GM12872 (cell line): ENCODE results near the gene CACYBP.

Source experiments
- TF ChIP-seq, protein P1 (sequence below): IDR thresholded peaks from 3 replicates; pipeline ENCODE4 v1.5.1; 2011; ENCODE audit warnings: low read depth, mild to moderate bottlenecking, low read length, moderate library complexity; ENCODE audit not compliant: insufficient read depth

CACYBP gene

DNA sequence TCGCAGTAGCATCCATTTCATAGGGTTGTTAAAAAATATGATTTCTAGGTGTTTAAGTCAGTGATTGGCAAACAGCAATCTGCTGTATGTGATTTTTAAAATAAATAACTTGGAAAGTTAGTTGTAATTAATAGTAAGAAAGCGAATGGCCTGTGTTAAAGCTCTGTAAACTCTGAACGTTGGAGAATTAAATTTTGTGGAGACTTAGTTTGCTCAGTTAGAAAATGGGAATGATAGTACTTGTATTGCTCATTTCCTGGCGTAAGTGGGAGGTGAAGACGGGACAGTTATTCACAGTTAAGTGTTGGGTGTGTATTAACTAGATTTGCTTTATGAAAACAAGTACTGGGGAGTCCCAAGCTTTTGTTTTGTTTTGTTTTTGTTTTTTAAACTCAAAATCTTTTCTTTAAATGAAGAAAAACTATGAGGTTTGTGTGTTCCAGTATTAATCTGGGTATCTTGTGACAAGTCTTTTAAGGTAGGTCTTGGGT, 995 bp downstream of the CACYBP start:
- TF ChIP-seq, protein P1, sequence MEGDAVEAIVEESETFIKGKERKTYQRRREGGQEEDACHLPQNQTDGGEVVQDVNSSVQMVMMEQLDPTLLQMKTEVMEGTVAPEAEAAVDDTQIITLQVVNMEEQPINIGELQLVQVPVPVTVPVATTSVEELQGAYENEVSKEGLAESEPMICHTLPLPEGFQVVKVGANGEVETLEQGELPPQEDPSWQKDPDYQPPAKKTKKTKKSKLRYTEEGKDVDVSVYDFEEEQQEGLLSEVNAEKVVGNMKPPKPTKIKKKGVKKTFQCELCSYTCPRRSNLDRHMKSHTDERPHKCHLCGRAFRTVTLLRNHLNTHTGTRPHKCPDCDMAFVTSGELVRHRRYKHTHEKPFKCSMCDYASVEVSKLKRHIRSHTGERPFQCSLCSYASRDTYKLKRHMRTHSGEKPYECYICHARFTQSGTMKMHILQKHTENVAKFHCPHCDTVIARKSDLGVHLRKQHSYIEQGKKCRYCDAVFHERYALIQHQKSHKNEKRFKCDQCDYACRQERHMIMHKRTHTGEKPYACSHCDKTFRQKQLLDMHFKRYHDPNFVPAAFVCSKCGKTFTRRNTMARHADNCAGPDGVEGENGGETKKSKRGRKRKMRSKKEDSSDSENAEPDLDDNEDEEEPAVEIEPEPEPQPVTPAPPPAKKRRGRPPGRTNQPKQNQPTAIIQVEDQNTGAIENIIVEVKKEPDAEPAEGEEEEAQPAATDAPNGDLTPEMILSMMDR: no peak

DNA sequence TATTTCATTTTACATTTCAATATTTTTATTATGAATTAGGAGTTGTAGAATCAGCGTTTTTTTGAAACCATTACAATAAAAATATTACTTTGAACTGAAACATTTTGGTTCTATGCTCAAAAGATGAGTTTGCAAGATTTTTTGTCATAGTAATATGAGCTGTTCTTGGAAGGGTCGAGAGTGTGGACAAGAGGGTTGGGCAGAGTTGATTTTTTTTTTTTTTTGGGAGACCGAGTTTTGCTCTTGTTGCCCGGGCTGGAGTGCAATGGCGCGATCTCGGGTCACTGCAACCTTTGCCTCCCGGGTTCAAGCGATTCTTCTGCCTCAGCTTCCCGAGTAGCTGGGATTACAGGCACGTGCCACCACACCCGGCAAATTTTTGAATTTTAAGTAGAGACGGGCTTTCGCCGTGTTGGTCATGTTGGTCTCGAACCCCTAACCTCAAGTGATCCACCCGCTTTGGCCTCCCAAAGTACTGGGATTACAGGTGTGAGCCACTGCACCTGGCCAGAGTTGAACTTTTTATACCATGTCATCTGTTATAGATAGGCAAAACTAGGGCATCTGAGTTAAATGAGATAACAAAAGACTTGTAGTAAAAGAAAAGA, 3.3 kb downstream of the CACYBP start:
- TF ChIP-seq, protein P1: no peak

DNA sequence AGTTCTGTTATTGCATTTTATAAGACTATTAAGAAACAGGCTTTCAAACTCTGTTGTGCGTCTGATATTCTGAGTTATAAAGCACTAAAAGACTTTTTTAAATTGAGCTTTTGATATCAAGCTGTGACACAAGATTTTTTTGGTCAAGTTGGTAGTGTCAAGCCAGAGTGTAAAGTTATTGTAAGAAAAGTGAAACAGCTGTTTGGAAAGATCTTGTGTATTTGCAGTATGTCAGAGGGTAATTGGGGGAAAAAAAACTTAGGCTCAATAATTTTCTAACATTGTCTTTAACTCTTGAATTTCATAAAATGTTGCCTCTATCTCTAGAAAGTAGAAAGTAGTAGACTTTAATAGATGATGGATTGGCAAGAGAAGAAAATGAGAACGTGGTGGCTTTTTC, 3.8 kb downstream of the CACYBP start:
- TF ChIP-seq, protein P1: no peak

DNA sequence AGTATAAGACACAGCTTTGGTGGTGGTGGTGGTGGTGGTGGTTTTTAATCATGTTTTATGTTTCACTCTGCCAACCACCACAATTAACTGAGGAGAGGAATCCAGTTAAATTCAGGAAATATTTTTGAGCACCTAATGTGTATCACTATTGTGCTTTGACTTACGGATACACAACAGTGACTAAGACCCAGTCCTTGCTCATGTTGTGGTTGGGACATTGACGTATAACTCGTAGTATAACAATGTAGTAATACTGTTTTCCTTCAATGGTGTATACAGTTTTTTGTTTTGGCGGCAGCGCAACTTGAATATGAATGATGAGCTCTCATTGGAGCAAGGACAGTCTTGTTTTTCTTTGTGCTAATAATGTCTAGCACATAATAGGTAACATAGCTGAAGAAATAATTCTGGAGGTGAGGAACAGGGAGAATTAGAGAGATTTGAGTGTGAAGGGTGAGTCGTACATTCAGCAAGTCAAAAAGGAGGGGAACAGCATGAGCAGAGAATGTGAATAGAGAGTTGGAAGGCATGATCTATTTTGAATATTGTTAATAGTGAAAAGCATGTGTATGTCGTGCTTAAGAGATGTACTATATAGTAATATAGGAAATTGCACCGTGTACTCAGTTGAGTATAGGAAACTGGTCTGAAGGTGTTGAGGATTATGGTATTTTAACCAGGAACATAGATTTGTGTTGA, 5.5 kb downstream of the CACYBP start:
- TF ChIP-seq, protein P1: no peak

DNA sequence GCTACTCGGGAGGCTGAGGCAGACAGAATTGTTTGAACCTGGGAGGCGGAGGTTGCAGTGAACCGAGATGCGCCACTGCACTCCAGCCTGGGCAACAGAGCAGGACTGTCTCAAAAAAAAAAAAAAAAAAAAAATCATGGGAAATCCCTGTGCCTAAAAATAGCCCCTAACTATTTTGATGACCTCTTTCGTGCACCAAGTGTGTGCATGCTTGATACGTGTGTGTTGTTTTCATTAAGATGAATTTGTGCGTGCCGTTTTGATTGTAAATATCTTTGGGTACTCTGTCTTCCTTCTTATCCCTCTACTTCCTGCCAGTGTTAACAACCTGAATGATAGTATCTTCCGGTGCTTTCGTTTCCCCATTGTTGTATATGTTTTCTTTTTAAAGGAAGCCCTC, 9.8 kb downstream of the CACYBP start:
- TF ChIP-seq, protein P1: no peak

DNA sequence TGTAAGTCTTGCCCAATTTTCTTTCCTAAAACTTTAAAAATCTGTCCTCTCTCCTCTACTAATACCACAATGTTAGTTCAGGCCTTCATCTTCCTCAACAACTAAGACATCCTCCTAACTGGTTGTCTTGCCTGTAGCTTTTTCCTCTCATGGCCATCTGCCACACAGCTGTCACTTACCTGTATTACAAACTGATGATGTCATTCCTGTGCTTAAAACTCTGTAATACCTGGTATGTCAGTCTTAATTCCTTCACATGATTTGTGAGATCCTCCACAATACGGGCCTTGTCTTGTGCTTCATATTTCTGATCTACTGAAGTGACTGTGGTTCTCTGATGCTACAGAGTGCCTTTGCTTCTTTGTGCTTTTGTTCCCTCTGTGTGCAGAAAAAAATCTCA, 13.7 kb downstream of the CACYBP start:
- TF ChIP-seq, protein P1: no peak

DNA sequence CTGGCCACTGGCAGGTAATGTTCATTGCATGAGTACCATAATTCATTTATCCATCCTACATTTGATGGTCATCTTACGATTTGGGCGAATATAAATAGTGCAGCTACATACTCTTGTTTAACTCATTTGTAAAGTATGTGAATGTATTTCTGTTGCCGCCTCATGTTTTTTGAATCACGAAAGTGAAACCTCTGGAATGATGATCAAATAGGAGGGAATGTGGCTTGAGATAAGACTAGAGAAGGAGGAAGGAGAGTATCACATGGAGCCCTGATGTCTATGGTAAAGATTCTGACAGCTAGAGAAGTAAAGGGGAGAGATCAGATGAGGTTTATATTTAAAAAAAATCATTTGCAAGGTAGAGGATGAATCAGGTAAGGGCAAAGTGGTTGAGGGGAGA, 15.5 kb downstream of the CACYBP start:
- TF ChIP-seq, protein P1: no peak
